ENCODE measurements around the gene CNFN. TPM values are rescaled to one million over a fixed set of nuclear protein-coding genes. Genes with fewer than 3 reads are reported as not detected.
A peak's percentile ranks its signal among the peaks of the same experiment; 100 is the strongest.

The CNFN gene
- total RNA-seq, 2 experiments from 2014 or later: 0.95 TPM; not detected in 1

DNA sequence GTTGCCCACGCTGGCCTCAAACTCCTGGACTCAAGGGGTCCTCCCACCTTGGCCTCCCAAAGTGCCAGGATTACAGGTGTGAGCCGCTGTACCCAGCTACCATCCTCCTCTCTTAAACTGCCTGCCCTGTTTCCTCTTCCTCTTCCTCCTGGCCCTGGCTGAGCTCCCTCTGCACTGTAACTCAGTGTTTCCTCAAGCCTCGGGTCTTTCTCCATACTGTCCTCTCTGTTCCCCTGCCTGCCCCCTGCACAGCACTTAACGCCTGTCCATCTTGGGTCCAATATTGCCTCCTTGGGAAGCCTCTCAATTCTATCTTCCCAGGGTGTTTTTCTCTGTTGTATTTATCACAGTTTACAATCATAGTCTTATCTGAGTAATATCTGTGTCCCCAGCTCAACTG is 31.0 kb upstream of the CNFN start:
- no TSS peak for BruUV-seq (replicated peaks)
- CTCF ChIA-PET (ENCODE audit: unreplicated experiment): no interaction called here
- H3K4me3 ChIP-seq (ENCODE audit: low read depth, low read length, poor library complexity, severe bottlenecking): peak overlapping the region; percentile 74
- H3K9me2 ChIP-seq (ENCODE audit: insufficient read depth, low read length): no peaks in the 10 kb centered on the region
- POLR2A ChIA-PET: no interaction called here
- peak overlapping the region; percentile 98 for H3K4me2 ChIP-seq (ENCODE audit: low read length)
- intact Hi-C loops (cut with micrococcal nuclease; ENCODE audit: unreplicated experiment): no loop called here
- peak overlapping the region; percentile 24 for H3K27ac ChIP-seq (ENCODE audit: low read depth, low read length, poor library complexity, severe bottlenecking)
- H3K9me3 ChIP-seq (ENCODE audit: low read length): no peaks in the 10 kb centered on the region
- peaks cover 32% of the 10 kb centered on the region for H3K79me2 ChIP-seq (ENCODE audit: insufficient read depth, low read depth, low read length)
- H3K36me3 ChIP-seq (ENCODE audit: insufficient read depth, low read length): peaks cover 33% of the 10 kb centered on the region
- peaks cover 50% of the 10 kb centered on the region for H3K4me1 ChIP-seq (ENCODE audit: insufficient read depth, low read length, poor library complexity, severe bottlenecking)
- DNase-seq (ENCODE audit: low spot score): no peak
- 0 out of 2 replicates have a peak, but pooled peaks cover 4% of the 10 kb centered on the region for H4K20me1 ChIP-seq (ENCODE audit: insufficient read depth, low read length)
- TF ChIP-seq, protein P1, sequence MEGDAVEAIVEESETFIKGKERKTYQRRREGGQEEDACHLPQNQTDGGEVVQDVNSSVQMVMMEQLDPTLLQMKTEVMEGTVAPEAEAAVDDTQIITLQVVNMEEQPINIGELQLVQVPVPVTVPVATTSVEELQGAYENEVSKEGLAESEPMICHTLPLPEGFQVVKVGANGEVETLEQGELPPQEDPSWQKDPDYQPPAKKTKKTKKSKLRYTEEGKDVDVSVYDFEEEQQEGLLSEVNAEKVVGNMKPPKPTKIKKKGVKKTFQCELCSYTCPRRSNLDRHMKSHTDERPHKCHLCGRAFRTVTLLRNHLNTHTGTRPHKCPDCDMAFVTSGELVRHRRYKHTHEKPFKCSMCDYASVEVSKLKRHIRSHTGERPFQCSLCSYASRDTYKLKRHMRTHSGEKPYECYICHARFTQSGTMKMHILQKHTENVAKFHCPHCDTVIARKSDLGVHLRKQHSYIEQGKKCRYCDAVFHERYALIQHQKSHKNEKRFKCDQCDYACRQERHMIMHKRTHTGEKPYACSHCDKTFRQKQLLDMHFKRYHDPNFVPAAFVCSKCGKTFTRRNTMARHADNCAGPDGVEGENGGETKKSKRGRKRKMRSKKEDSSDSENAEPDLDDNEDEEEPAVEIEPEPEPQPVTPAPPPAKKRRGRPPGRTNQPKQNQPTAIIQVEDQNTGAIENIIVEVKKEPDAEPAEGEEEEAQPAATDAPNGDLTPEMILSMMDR (conservative IDR thresholded peaks at IDR 0.05; ENCODE audit: low read length): no peak
- no peak for TF ChIP-seq EZH2phosphoT487 (IDR thresholded peaks at IDR 0.05; ENCODE audit: borderline replicate concordance, low read depth, low read length)
- no peak overlapping the region for H2AFZ ChIP-seq (ENCODE audit: low read length)

DNA sequence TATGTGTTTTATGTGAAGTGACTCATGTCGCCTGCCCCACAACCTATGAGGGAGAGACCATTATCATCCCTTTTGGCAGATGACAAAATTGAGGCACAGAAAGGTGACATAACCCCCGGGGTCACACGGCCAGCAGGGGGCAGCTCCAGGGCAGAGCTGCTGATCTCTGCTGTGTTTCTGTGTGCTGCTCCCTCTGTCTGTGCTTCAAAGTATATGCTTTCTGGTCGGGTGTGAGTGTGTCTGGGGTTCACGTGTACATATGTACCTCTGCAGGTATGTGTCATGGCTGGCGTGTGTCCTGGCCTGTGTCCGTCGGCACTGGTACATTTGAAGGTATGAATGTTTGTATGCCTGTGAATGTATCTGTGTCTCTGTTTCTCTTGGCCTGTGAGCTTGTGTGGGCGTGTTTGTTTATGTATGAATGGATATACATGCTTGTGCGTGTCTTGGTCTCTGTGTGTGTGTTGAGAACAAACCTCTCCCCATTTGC is 30.0 kb upstream of the CNFN start:
- H4K20me1 ChIP-seq (ENCODE audit: insufficient read depth, low read length): 0 out of 2 replicates have a peak, but pooled peaks cover 4% of the 10 kb centered on the region
- DNase-seq (ENCODE audit: low spot score): peak; percentile 86

More for the DNA sequence above, 30.0 kb upstream of the CNFN start:
- Histone ChIP-seq H3K4me3 (ENCODE audit: low read depth, low read length, poor library complexity, severe bottlenecking) (no peak overlapping the region), H3K4me2 (ENCODE audit: low read length) (peak overlapping the region; percentile 98), H3K9me2 (ENCODE audit: insufficient read depth, low read length) (no peaks in the 10 kb centered on the region), H3K27ac (ENCODE audit: low read depth, low read length, poor library complexity, severe bottlenecking) (peak overlapping the region; percentile 2), H3K4me1 (ENCODE audit: insufficient read depth, low read length, poor library complexity, severe bottlenecking) (peaks cover 46% of the 10 kb centered on the region), H3K79me2 (ENCODE audit: insufficient read depth, low read depth, low read length) (peaks cover 32% of the 10 kb centered on the region), H3K36me3 (ENCODE audit: insufficient read depth, low read length) (peaks cover 37% of the 10 kb centered on the region), H3K9me3 (ENCODE audit: low read length) (no peaks in the 10 kb centered on the region), H2AFZ (ENCODE audit: low read length) (no peak overlapping the region)
- CTCF ChIA-PET (ENCODE audit: unreplicated experiment): interaction anchor here (0.6 kb wide), 1 partner anchor 16 kb away, joined by 3 read pairs; no protein-coding TSS in a partner anchor
- POLR2A ChIA-PET: interaction anchor here (0.6 to 0.7 kb wide), 2 partner anchors 11 to 15 kb away, joined by 3 to 8 read pairs; no protein-coding TSS in a partner anchor
- intact Hi-C loops (cut with micrococcal nuclease; ENCODE audit: unreplicated experiment): loop anchor here (1.0 kb wide), 1 partner anchor 13 kb away; no protein-coding TSS in a partner anchor
- BruUV-seq (replicated peaks): no TSS peak
- TF ChIP-seq, protein P1 (conservative IDR thresholded peaks at IDR 0.05; ENCODE audit: low read length): peak; percentile 99
- no peak for TF ChIP-seq EZH2phosphoT487 (IDR thresholded peaks at IDR 0.05; ENCODE audit: borderline replicate concordance, low read depth, low read length)
